Brain microvascular endothelial cell (primary cell): Measurements from ENCODE around the gene FFAR4.

Source experiments
- DNase-seq: peaks from one replicate; pipeline ENCODE4 v3.0.0-alpha.2; 2020
- H3K27ac ChIP-seq: fragments of 250-450 bp; sonication (Bioruptor Pico); 2 replicates; pipeline ENCODE4 v1.5.1; 2020; ENCODE audit warnings: mild to moderate bottlenecking, moderate library complexity
- H3K27me3 ChIP-seq: fragments of 250-450 bp; sonication (Bioruptor Pico); replicated peaks from 2 replicates; pipeline ENCODE4 v1.5.1; 2020; ENCODE audit warnings: mild to moderate bottlenecking
- H3K36me3 ChIP-seq: fragments of 250-450 bp; sonication (Bioruptor Pico); replicated peaks from 2 replicates; pipeline ENCODE4 v1.5.1; 2020; ENCODE audit warnings: mild to moderate bottlenecking
- H3K4me3 ChIP-seq: 2 replicates; pipeline ENCODE4 v1.5.1; 2011; ENCODE audit warnings: low read depth, mild to moderate bottlenecking, control low read depth, low read length, moderate library complexity
- in situ Hi-C: cut with HindIII; loops from 2 replicates; pipeline ENCODE4 v1.10.0; 2017; ENCODE audit warnings: low sequenced_read_pairs, low pct_ligation_motif_present
- TF ChIP-seq, protein P1 (sequence below): IDR thresholded peaks from 2 replicates; pipeline ENCODE4 v1.5.1; 2011; ENCODE audit warnings: low read depth, mild to moderate bottlenecking, moderate library complexity, low read length, control low read depth, inconsistent platforms; ENCODE audit errors: missing control alignments

The FFAR4 gene

DNA sequence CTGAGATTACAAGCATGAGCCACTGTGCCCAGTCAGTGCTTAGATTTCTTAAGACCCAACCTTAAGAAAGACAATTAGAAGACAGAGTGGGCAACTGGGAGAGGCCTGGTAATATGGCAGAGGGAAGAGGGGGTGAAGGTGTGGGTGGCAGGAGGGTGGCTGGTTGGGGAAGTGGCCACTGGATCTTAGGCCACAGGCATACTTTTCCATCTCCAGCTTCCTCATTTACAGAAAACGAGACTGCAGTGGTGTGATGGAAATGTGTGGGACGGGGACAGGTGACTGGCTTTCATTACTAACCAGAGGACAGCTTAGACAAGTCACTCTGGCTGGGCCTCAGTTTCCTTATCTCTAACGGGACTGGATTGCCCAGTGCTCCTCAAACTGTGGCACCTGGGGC, 1.0 kb upstream of the FFAR4 start:
- no peak overlapping the region for H3K27ac ChIP-seq
- no peaks in the 10 kb centered on the region for H3K36me3 ChIP-seq
- TF ChIP-seq, protein P1, sequence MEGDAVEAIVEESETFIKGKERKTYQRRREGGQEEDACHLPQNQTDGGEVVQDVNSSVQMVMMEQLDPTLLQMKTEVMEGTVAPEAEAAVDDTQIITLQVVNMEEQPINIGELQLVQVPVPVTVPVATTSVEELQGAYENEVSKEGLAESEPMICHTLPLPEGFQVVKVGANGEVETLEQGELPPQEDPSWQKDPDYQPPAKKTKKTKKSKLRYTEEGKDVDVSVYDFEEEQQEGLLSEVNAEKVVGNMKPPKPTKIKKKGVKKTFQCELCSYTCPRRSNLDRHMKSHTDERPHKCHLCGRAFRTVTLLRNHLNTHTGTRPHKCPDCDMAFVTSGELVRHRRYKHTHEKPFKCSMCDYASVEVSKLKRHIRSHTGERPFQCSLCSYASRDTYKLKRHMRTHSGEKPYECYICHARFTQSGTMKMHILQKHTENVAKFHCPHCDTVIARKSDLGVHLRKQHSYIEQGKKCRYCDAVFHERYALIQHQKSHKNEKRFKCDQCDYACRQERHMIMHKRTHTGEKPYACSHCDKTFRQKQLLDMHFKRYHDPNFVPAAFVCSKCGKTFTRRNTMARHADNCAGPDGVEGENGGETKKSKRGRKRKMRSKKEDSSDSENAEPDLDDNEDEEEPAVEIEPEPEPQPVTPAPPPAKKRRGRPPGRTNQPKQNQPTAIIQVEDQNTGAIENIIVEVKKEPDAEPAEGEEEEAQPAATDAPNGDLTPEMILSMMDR, result no peak
- in situ Hi-C loops, result no loop called here
- no peak for DNase-seq
- H3K4me3 ChIP-seq, result no peak overlapping the region
- peaks cover 39% of the 10 kb centered on the region for H3K27me3 ChIP-seq

DNA sequence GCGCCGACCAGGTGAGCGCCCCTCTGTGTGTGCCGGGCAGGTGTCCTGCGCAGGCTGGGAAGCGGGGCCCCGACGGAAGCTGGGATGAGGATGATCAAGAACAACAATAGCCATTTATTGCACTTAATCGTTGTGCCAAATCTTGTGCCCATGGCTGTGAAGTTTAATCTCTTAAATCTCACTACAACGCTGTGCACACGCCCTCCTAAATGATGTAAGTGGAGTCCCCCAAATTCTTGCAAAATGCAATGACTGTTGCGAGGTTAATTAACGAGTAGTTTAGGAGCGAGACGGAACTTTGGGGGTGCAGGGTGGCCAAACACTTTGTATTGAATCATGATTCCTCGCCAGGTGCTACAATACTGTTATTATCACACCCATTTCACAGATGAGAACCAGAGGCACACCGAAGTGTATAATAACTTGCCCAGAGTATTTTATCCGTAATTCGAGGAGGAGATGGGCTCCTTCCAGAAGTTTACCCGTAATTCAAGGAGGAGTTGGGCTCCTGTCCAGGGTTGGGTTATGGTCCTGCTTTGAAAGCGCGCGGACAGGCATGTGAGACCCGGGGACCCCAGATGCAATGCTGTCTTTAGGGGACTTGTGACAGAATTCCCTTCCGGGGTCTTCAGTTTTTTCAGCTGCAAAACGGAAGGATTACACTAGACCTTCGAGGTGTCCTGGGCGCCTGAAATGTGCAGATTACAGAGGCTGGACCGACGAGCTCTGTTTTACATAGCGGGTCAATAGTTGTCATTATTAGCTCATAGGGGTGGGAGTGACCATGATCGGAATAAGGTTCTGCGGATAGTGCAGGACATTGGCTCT, 1.0 kb downstream of the FFAR4 start:
- no peak overlapping the region for H3K27ac ChIP-seq
- peaks cover 57% of the 10 kb centered on the region for H3K27me3 ChIP-seq
- H3K4me3 ChIP-seq, result no peak overlapping the region
- no peaks in the 10 kb centered on the region for H3K36me3 ChIP-seq
- TF ChIP-seq, protein P1, result no peak
- DNase-seq, result no peak
- in situ Hi-C loops, result no loop called here

DNA sequence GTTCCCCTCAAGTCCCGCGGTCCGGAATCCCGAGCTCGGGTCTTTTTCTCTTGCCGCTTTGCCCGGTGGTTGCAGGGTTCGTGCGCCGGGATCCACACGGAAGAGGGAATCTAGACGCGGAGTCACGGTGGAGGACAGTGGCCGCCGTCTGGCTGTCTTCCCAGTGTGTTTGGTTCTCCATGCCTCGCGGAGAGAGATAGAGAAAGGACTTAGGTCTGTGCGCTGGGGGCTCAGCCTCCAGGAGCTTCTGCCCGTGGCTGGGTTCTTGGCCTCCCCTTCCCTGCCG, 1.6 kb downstream of the FFAR4 start:
- H3K4me3 ChIP-seq, result no peak overlapping the region
- no peak overlapping the region for H3K27ac ChIP-seq
- in situ Hi-C loops, result no loop called here

DNA sequence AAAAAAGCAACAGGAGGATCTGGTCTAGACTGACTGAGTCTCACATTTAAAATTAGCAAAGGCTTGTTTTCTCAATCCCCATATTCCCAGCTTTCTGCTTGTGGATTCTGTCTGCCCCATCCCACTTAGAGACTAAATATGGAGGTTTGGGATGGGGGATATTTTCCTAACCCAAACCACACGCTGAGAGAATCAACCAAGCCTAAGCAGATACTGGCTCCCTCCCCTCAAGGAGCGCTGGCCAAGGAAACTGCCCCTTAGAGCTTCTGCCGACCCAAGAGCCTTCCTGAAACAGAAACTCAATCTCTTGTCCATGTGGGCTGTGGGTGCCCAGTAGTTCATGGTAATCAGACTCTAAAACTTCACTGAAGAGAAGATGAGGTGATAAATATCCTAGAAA, 3.9 kb downstream of the FFAR4 start:
- in situ Hi-C loops, result no loop called here
- DNase-seq, result no peak
- TF ChIP-seq, protein P1, result no peak
- H3K36me3 ChIP-seq, result no peaks in the 10 kb centered on the region
- peaks cover 57% of the 10 kb centered on the region for H3K27me3 ChIP-seq
- no peak overlapping the region for H3K27ac ChIP-seq
- H3K4me3 ChIP-seq, result no peak overlapping the region

More for the DNA sequence above, 1.6 kb downstream of the FFAR4 start:
- H3K27me3 ChIP-seq, result peaks cover 60% of the 10 kb centered on the region
- DNase-seq, result no peak
- TF ChIP-seq, protein P1, result no peak
- no peaks in the 10 kb centered on the region for H3K36me3 ChIP-seq

DNA sequence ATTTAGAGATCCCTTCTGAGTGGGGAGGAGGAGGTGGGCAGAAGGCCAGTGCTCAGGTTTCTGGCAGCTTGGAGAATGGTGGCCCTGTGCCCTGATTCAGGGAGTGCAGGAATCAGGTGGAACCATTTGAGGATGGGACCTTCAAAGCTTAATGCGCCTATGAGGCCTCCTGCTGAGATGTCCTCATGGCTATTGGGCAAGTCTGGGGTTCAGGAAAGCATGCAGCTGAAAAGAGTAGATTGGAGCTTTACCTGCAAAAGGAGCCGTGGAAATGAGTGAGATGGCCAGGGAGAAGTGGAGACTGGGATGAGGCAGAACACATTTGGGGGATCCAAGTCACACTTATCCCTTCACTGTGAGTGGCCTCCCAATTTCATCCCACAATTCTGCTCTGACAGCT, 6.1 kb downstream of the FFAR4 start:
- no peak overlapping the region for H3K4me3 ChIP-seq
- DNase-seq, result no peak
- TF ChIP-seq, protein P1, result no peak
- no peaks in the 10 kb centered on the region for H3K36me3 ChIP-seq
- no peak overlapping the region for H3K27ac ChIP-seq
- in situ Hi-C loops, result no loop called here
- peaks cover 40% of the 10 kb centered on the region for H3K27me3 ChIP-seq
